ENCODE data around the gene TIMM9.
"Not testable (repeated sequence)": the region's sequence is repeated elsewhere in the genome, so short reads cannot be mapped to it uniquely, and the experiment has no call there.

Gene TIMM9

DNA sequence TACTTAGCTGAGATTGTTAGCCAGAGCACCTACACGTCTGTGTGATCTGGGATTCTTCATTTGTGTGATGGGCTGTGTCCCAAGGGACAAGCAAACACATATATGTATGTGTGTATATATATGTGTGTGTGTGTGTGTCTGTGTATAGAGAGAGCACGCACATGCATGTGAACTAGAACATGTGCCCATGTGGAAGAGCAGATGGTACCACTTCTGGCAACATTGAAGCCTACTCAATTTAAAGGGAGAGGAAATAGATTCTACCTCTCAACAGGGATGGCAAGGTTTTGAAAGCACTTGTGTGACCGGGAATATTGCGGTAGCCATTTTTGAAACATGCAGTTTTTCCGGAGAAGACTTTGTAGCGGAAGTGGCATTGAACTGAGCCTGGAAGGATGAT, 30.2 kb downstream of the TIMM9 start:
- DNase-seq, result no peak

- peak; percentile 65 for DNase-seq
These were observed 31.2 kb downstream of the TIMM9 start, which contains the start of gene TOMM20L for GRCh38 chr14:58395812-58396788. Gene TOMM20L (plus strand): TSS chr14:58395930. CDS start chr14:58395958, 28 bp downstream.

DNA sequence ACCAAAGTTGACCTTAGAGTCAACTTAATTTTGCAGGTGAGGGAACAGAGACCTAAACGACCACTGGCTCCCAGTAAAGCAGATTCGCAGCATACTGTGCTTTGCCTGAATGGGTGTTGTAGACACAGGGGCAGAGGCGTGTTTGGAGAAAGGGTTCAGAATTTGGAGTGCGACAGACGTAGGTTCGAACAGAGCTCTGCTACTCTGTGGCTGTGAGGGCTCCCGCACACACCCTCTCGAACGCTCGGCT, 31.8 kb downstream of the TIMM9 start:
- no peak for DNase-seq

DNA sequence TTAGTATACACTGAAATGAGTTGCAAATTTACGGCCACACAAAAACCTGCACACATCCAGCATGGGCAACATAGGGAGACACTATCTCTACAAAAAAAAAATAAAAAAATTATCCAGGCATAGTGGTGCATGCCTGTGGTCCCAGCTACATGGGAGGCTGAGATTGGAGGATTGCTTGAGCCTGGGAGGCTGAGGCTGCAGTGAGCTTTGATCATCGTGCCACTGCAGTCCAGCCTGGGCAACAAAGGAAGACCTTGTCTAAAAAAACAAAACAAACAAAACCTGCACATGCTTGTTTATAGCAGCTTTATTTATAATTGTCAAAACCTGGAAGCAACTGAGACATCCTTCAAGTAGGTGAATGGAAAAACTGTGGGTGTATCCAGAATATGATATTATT, 36.5 kb downstream of the TIMM9 start:
- DNase-seq, result no peak

GRCh38 chr14:58376791-58377190, 50.5 kb downstream of the TIMM9 start:
- no peak for DNase-seq

- DNase-seq, result no peak
These were observed 58.4 kb downstream of the TIMM9 start for GRCh38 chr14:58368956-58369355.

DNA sequence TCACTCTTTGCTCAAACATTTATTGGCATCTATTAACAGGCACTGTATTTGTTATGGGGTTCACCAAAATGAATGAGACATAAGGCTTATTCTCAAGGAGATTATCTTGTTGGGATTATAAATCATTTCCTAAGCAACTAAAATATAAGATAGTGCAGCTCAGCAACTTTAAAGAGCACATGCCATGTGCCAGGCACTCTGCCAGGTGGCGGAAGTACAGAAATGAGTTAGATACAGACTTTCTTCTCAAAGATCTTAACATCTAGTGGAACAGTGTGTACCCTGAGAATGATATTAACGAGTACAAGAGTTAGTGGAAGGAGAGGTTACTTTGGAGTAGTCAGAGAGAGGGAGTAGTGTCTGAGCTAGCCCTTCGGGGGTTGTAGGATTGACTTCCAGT, 60.0 kb downstream of the TIMM9 start:
- DNase-seq, result no peak

- DNase-seq, result no peak
These were observed 63.0 kb downstream of the TIMM9 start for GRCh38 chr14:58364316-58364715.

- no peak for DNase-seq
These were observed 64.4 kb downstream of the TIMM9 start for GRCh38 chr14:58362798-58363412.

DNA sequence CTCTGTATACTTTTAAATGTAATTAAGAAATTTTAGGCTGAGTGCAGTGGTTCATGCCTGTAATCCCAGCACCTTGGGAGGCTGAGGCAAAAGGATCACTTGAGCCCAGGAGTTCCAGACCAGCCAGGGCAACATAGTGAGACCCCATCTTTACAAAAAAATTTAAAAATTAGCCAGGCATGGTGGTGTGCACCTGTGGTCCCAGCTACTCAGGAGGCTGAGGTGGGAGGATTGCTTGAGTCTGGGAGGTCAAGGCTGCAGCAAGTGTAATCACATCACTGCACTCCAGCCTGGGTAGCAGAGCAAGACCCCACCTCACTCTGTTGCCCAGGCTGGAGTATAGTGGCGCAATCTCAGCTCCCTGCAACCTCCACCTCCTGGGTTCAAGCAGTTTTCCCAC, 65.1 kb downstream of the TIMM9 start:
- not testable (repeated sequence) for DNase-seq
